ENCODE measurements around the gene CDK8.
A peak's percentile ranks its signal among the peaks of the same experiment; 100 is the strongest.
"Not testable (repeated sequence)": the region's sequence is repeated elsewhere in the genome, so short reads cannot be mapped to it uniquely, and the experiment has no call there.

The CDK8 gene

GRCh38 chr13:26253787-26254582 lies at the start of gene CDK8:
TSS of gene CDK8 (plus strand) at chr13:26254129. CDS start at chr13:26254642, 513 bp downstream.
- peak; percentile 85 to 96 for DNase-seq

DNA sequence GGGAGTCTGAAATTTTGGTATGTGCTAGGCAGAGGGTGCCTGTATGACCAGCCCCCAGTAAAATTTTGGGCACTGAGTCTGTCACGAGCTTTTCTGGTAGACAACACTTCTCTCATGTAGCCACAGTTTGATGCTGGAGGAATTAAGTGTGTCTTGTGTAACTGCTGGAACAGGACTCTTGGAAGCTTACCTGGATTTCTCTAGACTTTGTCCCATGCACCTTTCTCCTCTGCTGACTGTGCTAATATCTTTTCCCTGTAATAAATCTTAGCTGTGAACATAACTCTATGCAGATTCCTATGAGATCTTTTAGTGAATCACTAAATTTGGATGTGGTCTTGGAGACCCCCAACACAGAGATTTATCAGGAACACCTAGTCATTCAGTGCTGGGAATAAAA lies 45.6 kb upstream of the CDK8 start:
- no peak for DNase-seq

- no peak for DNase-seq
Measured at GRCh38 chr13:26213345-26213744, 40.6 kb upstream of the CDK8 start.

DNA sequence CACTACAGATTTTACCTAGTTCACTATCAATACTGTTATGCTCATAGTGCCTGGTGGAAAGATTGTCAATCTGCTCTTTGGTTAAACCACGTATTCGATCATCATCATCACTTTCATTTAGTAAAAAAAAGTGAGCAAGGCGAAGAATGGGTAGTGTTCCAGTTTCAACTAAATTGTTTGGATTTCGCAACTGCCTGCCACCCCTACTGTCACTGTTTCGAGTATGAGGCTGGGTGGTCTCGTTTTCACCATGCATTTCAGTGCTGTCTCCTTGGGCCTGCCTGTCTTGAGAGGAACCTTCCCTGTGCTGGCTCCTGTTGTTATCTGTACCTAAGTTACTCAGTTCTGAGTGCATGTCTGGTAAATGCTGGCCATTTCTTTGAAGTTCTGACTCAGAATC lies 39.9 kb upstream of the CDK8 start:
- no peak for DNase-seq

DNA sequence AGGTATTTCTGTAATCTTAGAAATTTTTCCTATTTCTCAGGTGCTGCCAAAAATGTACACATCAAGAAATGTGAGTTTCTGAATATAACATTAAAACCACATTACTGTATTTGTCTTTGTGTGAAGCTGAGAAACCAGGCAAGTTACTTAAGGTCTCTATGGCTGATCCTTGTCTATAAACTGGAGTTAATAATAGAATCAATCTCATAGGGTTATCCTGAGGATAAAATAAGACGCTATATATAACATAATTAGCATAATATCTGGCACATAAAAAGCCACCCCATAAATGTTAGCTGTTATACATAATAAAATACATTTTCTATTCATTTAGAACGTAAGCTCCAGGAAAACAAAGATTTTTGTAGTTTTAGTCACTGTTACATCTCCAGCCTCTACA lies 37.9 kb upstream of the CDK8 start:
- no peak for DNase-seq

DNA sequence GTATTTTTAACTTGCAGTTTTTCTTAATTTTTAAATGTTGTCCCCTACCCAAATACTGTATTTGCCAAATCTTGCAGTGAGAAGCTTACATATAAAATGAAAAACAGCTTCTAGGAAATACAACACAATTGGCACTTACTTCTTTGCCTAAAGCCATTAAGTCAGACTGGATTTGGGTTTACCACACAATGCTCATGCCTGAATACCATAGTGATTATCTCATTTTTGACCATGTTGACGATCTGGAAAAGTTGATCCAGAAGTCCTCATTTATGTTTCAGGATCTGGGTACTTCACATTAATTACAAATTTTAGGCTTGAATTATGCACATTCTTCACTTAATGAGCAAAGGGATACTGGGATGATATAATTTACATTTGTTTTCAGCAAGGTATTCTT lies 34.2 kb upstream of the CDK8 start:
- no peak for DNase-seq

DNA sequence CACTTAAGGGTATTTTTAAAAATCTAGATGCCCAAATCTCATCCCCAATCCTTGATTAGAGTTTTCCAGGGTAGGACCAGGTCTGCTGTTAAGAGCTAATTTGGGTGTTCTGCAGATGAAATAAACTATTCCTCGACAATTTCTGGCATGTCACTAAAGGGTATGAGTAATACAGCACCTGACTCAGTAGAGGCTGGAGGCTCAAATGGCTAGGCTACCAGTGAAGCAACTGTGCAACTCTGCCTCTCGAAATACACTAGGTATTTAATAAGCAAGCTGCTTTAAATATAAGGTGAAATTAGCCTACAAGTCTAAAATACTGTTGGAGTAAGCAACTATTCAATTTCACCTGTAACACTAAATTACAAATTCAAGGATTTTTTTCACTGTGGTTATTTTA lies 33.4 kb upstream of the CDK8 start:
- no peak for DNase-seq

- DNase-seq, result no peak
Measured at GRCh38 chr13:26221399-26221720, 32.6 kb upstream of the CDK8 start.

DNA sequence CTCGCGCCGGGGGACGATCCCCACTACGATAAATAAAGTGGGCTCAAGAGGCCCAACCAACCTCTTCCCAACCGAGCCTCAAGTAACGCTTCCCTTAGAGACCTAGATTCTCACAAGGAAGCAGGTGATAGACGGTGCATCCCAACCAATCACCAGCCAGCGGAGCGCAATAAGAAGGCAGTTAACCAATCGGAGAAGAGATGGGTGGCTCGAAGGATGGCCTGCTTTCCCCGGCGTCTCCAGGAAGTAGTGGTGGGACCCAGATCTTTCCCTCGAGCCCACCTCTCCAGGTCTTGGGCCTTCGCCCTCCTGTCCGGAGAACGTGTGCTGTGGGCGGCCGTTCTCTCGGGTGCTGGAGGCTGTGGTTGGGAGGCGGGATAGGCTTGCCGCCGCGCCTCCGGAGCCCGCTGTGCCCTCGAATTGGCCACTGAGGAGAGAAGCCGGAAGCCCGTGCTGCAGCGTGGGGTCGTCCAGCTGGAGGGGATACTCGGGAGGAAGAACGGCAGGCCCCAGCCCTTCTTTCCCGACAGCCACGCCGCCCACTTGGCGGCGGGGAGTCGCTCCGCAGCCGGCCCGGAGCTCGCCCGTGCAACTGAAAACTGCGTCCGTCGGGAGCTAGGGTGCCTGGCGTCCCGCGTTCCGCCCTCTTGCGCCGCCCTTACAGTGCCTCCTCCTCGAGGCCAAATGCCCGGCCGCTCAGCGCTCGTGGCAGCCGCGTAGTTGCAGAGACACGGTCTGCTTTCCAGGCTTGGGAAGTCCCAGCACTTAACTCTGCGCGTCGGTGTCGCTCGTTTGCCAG lies 32.0 kb upstream of the CDK8 start, which contains the start of gene RNF6:
Gene RNF6, minus strand, starts transcription at position 594 of the 799 bp plus-strand sequence. CDS start 2,665 bp downstream, outside the sequence.
- DNase-seq, result peak; percentile 93 to 96

- no peak for DNase-seq
Measured at GRCh38 chr13:26222520-26223046, 31.3 kb upstream of the CDK8 start.

DNA sequence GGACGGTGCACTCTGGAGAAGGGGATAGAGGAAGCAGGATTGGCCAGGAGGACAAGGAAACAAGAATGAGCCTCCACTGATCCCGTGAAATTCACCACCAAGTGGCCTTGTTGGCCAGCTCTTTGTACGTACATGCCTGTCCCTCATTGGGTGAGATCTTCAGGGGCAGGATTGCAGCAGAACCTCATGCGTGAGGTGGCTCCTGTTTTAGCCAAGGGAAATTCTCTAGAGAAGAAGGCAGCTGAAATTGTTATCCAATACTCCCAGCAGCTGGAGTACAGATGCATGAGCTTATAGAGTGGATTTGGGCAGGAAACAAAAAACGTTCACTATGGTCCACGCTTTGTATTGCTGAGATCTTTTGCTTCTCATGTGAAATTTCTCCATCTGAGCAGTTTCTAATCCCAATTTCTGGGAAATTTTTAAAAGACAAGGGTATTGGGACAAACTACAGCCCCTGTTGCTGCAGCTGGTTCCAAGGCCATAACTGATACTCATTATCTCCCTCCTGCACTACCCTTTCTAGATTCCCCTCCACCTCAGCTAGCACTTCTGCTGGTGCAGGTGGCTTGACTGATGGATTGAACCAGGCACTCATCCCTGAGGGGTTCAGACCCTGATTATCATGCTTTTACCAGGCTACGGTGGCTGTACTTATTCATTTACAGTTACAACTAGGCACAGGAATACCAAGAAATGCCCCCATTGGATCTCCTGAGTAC lies 27.9 kb upstream of the CDK8 start:
- no peak for DNase-seq

- peak in 1 of 2 experiments; percentile 17 for DNase-seq
Measured at GRCh38 chr13:26227166-26227971, 26.6 kb upstream of the CDK8 start.

- peak; percentile 77 to 92 for DNase-seq
Measured at GRCh38 chr13:26228096-26228495, 25.8 kb upstream of the CDK8 start.

- DNase-seq, result no peak
Measured at GRCh38 chr13:26229080-26229615, 24.8 kb upstream of the CDK8 start.

DNA sequence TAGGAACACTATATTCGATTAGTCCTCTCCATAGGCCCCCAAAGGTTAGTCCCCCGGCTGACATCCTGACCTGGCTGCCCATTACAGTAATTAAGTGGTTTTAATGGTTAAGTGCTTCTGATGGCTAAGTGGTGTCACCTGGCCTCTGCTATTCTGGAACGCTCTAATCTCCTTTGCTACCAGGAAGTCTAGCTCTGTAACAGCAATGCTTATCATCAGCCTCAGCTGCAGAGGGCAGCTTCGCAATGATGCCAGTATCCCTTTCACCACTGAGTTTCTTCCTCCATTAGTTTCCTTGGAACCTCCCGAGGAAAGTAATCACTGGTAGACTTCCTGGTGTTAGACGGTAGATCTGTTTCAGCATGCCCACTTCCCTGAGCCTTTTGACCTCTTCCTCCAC lies 23.2 kb upstream of the CDK8 start:
- DNase-seq, result no peak

DNA sequence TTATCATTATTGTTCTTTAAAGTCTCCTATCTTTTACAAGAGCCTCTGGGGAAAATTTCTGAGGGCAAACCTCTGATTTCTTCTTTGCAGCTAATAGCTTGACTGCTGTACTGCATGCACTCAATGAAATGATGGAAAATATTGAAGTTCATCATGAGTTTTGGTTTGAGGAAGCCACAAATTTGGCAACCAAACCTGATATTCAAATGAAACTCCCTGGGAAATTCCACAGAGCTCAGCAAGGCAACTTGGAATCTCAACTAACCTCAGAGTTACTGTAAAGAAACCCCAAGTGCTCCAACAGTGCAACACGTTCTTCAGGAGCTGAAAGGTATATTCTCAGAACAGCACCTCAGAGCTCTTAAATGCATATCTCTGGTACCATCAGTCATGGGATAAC lies 17.6 kb upstream of the CDK8 start:
- DNase-seq, result no peak

GRCh38 chr13:26246154-26246553 lies 7.8 kb upstream of the CDK8 start:
- DNase-seq, result no peak

DNA sequence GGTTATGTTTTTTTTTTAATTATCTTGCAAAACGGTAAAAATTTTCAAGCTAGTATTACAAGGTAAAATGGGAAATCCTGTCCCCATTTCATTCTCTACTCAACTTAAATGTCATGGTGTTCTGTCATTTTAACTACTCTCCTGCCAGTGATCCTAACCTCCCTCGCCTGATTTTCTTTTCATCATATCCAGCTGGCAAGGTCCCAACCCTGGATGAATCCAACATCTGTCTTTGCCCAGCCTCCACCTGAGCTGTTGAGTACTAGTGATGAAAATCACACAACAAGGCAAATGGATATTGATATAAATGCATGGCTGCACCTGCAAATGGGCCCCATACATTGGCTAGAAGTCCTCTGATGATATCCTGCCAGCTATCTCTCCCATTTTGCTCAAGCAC lies 6.9 kb upstream of the CDK8 start:
- DNase-seq, result peak in 1 of 2 experiments; percentile 17

GRCh38 chr13:26247608-26248007 lies 6.3 kb upstream of the CDK8 start:
- DNase-seq, result no peak

DNA sequence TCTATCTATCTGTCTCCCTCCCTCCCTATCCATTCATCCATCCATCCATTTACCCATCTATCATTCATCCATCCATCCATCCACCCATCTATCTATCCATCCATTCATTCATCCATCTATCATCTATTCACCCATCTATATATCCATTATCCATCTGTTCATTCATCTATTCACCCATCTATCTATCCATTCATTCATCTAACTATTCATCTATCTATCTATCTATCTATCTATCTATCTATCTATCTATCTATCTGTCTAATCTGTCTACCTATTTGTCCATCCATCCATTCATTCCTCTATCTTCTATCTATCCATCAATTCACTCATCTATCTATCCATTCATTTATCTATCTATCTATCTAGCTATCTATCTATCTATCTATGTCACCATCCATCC lies 4.4 kb upstream of the CDK8 start:
- DNase-seq, result no peak

- not testable (repeated sequence) for DNase-seq
Measured at GRCh38 chr13:26252006-26252405, 1.9 kb upstream of the CDK8 start.

- no peak for DNase-seq
Measured at GRCh38 chr13:26253262-26253786, 605 bp upstream of the CDK8 start.
